Activated T-cell treated with anti-CD3 and anti-CD28 coated beads, Interleukin-2, amount 50 U/mL, for 72 hours (primary cell): ENCODE data around the gene HBZ. TPM values are rescaled to one million over a fixed set of nuclear protein-coding genes. Genes with fewer than 3 reads are reported as not detected.
"Not testable (repeated sequence)": the region's sequence is repeated elsewhere in the genome, so short reads cannot be mapped to it uniquely, and the experiment has no call there.

ENCODE experiments used
- ATAC-seq, 2 donors: fragments of 150-1000 bp; cut with Tn5 transposase; replicated peaks in 1 of 2; 2 replicates each; pipeline ENCODE4 v1.10.0; 2021; ENCODE audit warnings: moderate library complexity in 2 of 2, mild to moderate bottlenecking in 1 of 2
- DNase-seq, 2 donors: peaks; one replicate each; pipeline ENCODE4 v3.0.0; 2021 to 2022; ENCODE audit warnings: mixed read lengths in 1 of 2
- H3K27ac Mint-ChIP-seq: one replicate; pipeline ENCODE4 v1.8.0; 2022; ENCODE audit warnings: mild to moderate bottlenecking, moderate library complexity, mixed read lengths
- H3K27me3 Mint-ChIP-seq: one replicate; pipeline ENCODE4 v1.8.0; 2022; ENCODE audit warnings: low read depth, mixed read lengths
- H3K36me3 Mint-ChIP-seq, 2 donors: one replicate each; pipeline ENCODE4 v1.8.0; 2022; ENCODE audit warnings: mixed read lengths in 2 of 2, mild to moderate bottlenecking in 1 of 2; ENCODE audit not compliant: insufficient read depth in 2 of 2
- H3K4me1 Mint-ChIP-seq: one replicate; pipeline ENCODE4 v1.8.0; 2022; ENCODE audit warnings: low read depth, mixed read lengths
- H3K4me3 Mint-ChIP-seq, 2 donors: one replicate each; pipeline ENCODE4 v1.8.0; 2022; ENCODE audit warnings: mild to moderate bottlenecking in 2 of 2, mixed read lengths in 2 of 2, moderate library complexity in 2 of 2
- H3K9me3 Mint-ChIP-seq, 2 donors: one replicate each; pipeline ENCODE4 v1.8.0; 2022; ENCODE audit warnings: mixed read lengths in 2 of 2
- total RNA-seq, 2 donors: library from RNA; stranded (reverse); gene quantifications; one replicate each; pipeline ENCODE4 v1.2.3, GENCODE V29; 2022

HBZ gene
- total RNA-seq, 2 donors from 2014 or later: not detected

DNA sequence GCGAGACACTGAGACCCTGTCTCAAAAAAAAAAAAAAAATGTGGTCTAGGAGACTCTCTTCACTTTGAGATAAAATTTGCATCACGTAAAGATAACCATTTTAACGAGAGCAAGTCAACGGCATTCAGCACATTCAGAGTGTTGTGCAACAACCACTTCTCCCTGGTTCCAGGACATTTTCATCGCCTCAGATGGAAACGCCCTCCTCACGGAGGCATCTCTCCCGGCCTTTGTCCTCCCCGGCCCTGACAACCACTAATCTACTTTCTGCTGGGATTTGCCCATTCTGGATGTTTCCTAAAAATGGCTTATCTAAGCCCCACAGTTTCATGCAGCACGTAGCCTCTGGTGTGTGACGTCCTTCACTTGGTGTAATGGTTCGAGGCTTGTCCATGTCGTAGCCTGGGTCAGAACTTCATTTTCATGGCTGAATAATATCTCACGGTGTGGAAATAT is 7.6 kb upstream of the HBZ start:
- Mint-ChIP-seq H3K9me3 (no peaks in the 10 kb centered on the region), H3K27ac (no peak overlapping the region), H3K27me3 (peaks cover 20% of the 10 kb centered on the region), H3K36me3 (no peaks in the 10 kb centered on the region), H3K4me3 (no peak overlapping the region), H3K4me1 (no peaks in the 10 kb centered on the region)
- no peak for DNase-seq
- ATAC-seq: no peak

DNA sequence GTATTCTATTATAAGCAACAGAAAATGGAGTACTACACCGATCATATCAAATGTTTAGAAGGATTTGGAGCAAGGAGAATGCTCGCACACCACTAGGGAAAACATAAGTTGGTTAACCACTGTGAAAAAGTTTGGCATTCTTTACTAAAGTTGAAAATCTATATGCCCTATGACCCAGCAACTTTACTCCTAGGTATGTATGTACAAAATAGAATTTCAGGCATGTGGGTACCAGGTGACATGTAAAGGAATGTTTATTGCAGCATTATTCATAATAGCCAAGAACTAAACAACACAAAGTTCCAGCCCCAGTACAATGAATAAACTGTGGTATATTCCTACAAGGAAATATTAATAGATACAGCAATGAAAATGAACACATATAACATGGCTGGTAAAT is 5.8 kb upstream of the HBZ start:
- Mint-ChIP-seq H3K27ac (no peak overlapping the region), H3K36me3 (no peaks in the 10 kb centered on the region), H3K27me3 (peaks cover 26% of the 10 kb centered on the region), H3K4me1 (no peaks in the 10 kb centered on the region), H3K4me3 (no peak overlapping the region), H3K9me3 (no peaks in the 10 kb centered on the region)
- no peak for ATAC-seq
- DNase-seq: no peak

DNA sequence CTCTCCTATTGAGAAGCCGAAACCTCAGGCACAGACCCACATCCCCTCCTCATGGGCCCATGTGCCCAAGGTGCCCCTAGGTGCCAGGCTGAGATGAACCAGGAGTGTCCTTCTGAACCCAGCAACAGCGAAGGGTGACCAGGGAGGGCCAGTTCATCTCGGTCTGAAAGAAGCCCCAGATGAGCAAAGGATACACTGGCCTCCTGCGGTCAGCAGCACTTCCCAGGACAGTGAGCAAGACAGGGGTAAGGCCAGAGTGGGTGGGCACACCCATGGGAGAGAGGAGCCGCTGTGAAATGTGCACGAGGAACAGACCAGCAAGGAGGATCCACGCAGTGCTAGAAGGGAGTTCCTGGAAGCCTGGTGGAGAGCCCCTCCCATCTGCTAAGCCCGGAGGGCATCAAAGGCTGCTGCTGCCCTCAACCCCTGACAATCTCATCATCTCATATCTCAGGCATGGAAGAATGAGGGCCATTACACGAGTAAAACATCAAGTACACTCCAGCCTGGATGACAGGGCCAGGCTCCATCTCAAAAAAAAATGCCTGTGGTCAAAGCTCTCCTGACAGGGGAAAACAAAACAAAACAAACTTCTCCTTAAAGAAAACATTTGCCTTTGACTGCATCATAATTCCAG is 3.3 kb upstream of the HBZ start:
- DNase-seq (no peak), ATAC-seq (no peak)
- Mint-ChIP-seq H3K27ac (no peak overlapping the region), H3K4me1 (no peaks in the 10 kb centered on the region), H3K36me3 (no peaks in the 10 kb centered on the region), H3K27me3 (peaks cover 20% of the 10 kb centered on the region), H3K4me3 (no peak overlapping the region), H3K9me3 (no peaks in the 10 kb centered on the region)

DNA sequence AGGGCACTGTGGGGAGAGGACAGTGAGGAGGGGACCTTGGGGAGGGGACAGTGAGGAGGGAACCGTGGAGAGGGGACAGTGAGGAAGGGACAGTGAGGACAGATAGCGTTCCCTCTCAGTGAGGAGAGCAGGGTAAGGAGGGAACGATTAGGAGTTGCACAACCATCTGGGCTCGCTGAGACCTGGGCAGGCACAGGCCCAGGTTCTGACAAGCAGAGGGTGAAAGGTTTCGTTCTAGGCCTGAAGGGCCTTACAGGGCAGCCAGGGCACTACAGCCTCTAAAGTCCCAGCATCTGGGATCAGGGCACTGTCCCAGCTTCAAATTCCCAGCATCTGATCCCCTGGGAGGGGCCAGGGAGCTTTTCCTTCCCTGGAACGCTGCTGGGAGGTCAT is 681 bp downstream of the HBZ start:
- H3K36me3 Mint-ChIP-seq, H3K4me1 Mint-ChIP-seq, DNase-seq, H3K27ac Mint-ChIP-seq, H3K9me3 Mint-ChIP-seq, ATAC-seq: not testable (repeated sequence)
- peaks cover 40% of the 10 kb centered on the region for H3K27me3 Mint-ChIP-seq
- H3K4me3 Mint-ChIP-seq: peak overlapping the region in 1 of 2 donors; percentile 54

DNA sequence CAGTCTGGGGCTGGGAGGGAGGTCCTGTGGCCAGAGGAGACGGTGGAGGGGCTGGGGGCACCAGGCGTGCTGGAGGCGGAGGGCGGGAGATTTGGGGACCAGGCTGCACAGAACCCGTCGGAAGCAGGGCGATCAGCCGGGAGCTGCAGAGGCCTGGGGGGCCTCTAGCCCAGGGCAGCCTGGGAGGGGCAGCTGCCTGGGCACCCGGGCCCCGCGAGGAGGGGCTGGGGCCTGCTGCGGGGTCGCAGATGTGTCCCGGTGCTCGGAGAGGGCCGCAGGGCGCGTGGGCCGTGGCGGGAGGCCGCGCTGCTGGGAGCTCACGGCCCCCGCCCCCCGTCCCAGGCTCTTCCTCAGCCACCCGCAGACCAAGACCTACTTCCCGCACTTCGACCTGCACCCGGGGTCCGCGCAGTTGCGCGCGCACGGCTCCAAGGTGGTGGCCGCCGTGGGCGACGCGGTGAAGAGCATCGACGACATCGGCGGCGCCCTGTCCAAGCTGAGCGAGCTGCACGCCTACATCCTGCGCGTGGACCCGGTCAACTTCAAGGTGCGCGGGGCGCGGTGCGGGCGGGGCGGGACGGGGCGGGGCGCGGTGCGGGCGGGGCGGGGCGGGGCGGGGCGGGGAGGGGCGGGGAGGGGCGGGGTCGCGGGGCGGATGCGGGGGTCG is 1.2 kb downstream of the HBZ start:
- not testable (repeated sequence) for H3K36me3 Mint-ChIP-seq, H3K4me3 Mint-ChIP-seq, DNase-seq, H3K27ac Mint-ChIP-seq, H3K9me3 Mint-ChIP-seq, H3K4me1 Mint-ChIP-seq
- ATAC-seq: peak; percentile 78 to 80
- peaks cover 42% of the 10 kb centered on the region for H3K27me3 Mint-ChIP-seq

DNA sequence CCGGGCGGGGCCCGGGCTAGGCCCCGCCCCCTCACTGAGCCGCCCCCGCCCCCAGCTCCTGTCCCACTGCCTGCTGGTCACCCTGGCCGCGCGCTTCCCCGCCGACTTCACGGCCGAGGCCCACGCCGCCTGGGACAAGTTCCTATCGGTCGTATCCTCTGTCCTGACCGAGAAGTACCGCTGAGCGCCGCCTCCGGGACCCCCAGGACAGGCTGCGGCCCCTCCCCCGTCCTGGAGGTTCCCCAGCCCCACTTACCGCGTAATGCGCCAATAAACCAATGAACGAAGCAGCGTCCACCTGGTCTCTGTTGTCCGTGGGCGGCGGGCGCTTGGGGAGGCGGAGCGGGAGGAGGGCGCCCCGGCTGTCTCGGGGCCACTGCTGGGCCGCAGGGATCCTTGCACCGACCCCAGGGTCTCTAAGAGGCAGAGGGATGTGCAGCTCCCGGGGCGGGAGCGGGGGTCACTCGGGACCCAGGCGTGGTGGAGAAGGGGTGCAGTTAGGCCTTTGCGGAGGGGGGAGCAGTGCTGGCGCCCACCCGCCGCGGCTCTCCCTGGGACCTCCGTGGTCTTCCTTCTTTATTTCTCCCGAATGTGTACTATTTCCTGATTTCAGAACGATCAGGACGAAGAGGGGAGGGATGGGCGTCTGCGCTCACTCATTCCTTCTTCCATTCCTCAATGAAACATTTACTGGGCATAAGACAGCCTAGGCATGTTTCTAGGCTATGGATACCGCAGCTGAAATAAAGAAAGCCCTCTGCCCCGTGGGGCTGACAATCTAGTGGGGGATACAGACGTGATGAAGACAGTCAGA is 2.0 kb downstream of the HBZ start:
- H3K9me3 Mint-ChIP-seq: no peaks in the 10 kb centered on the region
- ATAC-seq (peak; percentile 61 to 63), DNase-seq (peak; percentile 40 to 54)
- peaks cover 42% of the 10 kb centered on the region for H3K27me3 Mint-ChIP-seq
- no peak overlapping the region for H3K27ac Mint-ChIP-seq
- no peaks in the 10 kb centered on the region for H3K36me3 Mint-ChIP-seq
- H3K4me3 Mint-ChIP-seq: peak overlapping the region; percentile 81 to 85
- H3K4me1 Mint-ChIP-seq: peaks cover 6% of the 10 kb centered on the region

DNA sequence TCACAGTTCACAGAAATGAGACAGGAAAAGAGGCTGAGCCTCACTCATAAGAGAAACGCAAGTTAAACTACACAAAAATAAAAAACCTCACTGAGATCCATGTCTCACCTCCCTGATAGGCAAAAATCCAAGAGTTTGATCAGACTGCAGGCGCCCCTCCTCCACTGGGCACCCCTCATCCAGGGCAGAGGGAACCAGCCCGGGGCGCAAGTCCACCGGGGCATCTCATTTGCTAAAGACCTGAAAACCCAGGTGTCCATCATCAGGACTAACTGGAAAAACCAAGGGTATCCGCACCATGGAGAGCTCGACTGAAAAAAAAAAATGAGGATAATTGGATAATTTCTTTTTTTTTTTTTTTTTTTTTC is 2.6 kb downstream of the HBZ start:
- H3K4me1 Mint-ChIP-seq: peaks cover 6% of the 10 kb centered on the region
- H3K27me3 Mint-ChIP-seq: peaks cover 45% of the 10 kb centered on the region
- H3K4me3 Mint-ChIP-seq: peak overlapping the region; percentile 81 to 85
- no peak overlapping the region for H3K27ac Mint-ChIP-seq
- no peaks in the 10 kb centered on the region for H3K9me3 Mint-ChIP-seq
- no peak for ATAC-seq
- no peaks in the 10 kb centered on the region for H3K36me3 Mint-ChIP-seq
- DNase-seq: no peak

DNA sequence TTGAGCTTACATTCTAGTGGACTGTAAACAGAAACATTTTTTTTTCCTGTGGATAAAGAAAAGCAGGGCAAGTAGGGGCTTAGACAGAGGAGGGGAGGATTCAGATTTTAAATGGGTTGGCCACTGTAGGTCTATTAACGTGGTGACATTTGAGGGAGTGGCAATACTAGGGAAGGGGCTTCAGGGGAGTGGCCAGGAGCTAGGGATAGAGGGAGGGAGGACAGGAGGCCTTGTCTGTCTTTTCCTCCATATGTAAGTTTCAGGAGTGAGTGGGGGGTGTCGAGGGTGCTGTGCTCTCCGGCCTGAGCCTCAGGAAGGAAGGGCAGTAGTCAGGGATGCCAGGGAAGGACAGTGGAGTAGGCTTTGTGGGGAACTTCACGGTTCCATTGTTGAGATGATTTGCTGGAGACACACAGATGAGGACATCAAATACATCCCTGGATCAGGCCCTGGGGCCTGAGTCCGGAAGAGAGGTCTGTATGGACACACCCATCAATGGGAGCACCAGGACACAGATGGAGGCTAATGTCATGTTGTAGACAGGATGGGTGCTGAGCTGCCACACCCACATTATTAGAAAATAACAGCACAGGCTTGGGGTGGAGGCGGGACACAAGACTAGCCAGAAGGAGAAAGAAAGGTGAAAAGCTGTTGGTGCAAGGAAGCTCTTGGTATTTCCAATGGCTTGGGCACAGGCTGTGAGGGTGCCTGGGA is 6.8 kb downstream of the HBZ start:
- Mint-ChIP-seq H3K27me3 (peaks cover 44% of the 10 kb centered on the region), H3K36me3 (no peaks in the 10 kb centered on the region)
- ATAC-seq: no peak

DNA sequence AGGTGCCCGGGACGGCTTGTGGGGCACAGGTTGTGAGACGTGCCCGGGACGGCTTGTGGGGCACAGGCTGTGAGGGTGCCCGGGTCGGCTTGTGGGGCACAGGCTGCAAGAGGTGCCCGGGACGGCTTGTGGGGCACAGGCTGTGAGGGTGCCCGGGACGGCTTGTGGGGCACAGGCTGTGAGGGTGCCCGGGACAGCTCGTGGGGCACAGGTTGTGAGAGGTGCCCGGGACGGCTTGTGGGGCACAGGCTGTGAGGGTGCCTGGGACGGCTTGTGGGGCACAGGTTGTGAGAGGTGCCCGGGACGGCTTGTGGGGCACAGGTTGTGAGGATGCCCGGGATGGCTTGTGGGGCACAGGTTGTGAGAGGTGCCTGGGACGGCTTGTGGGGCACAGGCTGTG is 7.8 kb downstream of the HBZ start:
- not testable (repeated sequence) for H3K4me1 Mint-ChIP-seq, H3K36me3 Mint-ChIP-seq, H3K9me3 Mint-ChIP-seq, ATAC-seq, H3K4me3 Mint-ChIP-seq, DNase-seq, H3K27ac Mint-ChIP-seq
- peaks cover 35% of the 10 kb centered on the region for H3K27me3 Mint-ChIP-seq

More for the DNA sequence above, 6.8 kb downstream of the HBZ start:
- Mint-ChIP-seq H3K4me3 (no peak overlapping the region), H3K4me1 (peaks cover 6% of the 10 kb centered on the region), H3K9me3 (no peaks in the 10 kb centered on the region), H3K27ac (no peak overlapping the region)
- DNase-seq: no peak

DNA sequence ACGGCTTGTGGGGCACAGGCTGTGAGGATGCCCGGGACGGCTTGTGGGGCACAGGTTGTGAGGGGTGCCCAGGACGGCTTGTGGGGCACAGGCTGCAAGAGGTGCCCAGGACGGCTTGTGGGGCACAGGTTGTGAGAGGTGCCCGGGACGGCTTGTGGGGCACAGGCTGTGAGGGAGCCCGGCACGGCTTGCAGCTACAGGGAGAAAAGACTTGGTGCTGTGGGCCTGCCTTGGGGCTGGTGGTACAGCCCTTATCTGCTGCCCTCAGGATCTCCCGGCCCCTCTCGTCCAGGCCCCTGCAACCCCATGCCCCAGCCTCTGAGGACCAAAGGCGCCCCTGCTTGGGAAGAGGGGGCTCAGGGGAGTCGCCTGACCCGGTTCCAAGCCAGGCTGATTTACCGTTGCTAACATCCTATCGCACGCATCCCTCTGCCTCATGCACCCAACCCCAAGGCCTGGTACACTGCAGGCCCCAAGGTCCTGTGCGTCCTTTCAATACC is 8.3 kb downstream of the HBZ start:
- DNase-seq (no peak), ATAC-seq (no peak)
- H3K36me3 Mint-ChIP-seq: no peaks in the 10 kb centered on the region
- no peak overlapping the region for H3K27ac Mint-ChIP-seq
- H3K4me1 Mint-ChIP-seq: no peaks in the 10 kb centered on the region
- peaks cover 34% of the 10 kb centered on the region for H3K27me3 Mint-ChIP-seq
- no peaks in the 10 kb centered on the region for H3K9me3 Mint-ChIP-seq
- no peak overlapping the region for H3K4me3 Mint-ChIP-seq

DNA sequence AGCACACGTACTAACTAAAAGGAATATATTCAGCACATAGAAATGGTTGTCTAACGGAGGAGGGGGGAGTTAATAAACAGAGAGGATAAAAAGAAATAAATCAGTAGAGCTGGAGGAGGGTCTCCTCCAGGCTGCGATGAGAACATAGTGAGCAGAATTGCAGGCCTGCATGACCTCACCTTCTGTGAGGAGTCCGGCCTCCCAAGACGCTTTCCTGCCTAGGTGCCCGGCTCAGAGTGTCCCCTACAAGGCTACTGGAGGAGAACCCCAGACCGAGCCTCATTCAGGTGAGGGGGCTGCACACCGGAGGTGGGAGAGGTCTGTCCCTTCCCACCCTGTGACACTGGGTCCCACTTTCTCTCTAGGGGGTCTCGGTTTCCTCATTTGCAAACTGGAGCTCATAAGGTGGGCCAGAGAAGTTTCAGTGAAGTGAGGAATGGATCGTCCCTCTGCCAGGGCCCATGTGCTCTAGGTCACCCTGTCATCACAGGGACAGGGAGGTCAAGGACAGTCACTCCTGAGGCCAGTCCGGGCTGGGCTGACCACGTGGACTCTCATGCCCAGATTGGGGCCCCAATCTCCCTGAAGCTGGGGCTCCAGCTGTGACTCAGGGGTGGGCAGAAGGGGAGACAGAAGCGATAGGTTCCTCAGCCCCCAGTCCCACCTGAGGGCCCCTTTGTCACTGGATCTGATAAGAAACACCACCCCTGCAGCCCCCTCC is 10.0 kb downstream of the HBZ start:
- Mint-ChIP-seq H3K9me3 (no peaks in the 10 kb centered on the region), H3K27ac (no peak overlapping the region), H3K27me3 (peaks cover 36% of the 10 kb centered on the region), H3K36me3 (no peaks in the 10 kb centered on the region), H3K4me3 (no peak overlapping the region), H3K4me1 (no peaks in the 10 kb centered on the region)
- no peak for ATAC-seq
- DNase-seq: no peak

DNA sequence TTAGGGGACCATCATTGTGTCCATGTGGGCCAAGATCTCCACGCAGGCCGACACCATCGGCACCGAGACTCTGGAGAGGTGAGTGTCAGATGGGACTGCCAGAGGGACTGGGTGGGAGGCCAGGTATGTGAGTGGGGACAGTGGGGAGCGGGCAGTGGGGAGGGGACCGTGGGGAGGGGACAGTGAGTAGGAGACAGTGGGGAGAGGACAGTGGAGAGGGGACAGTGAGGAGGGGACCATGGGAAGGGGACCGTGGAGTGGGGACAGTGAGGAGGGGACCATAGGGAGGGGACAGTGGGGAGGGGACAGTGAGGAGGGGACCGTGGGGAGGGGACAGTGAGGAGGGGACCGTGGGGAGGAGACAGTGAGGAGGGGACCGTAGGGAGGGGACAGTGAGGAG is 10.7 kb downstream of the HBZ start:
- not testable (repeated sequence) for H3K9me3 Mint-ChIP-seq, H3K4me1 Mint-ChIP-seq, DNase-seq, H3K36me3 Mint-ChIP-seq, ATAC-seq, H3K27ac Mint-ChIP-seq, H3K4me3 Mint-ChIP-seq
- peaks cover 36% of the 10 kb centered on the region for H3K27me3 Mint-ChIP-seq
